Hindlimb muscle (tissue), 1 donor: ENCODE results near the gene MICAL1. TPM values are rescaled to one million over a fixed set of nuclear protein-coding genes. Genes with fewer than 3 reads are reported as not detected.

Source experiments
- DNase-seq: peaks from one replicate; pipeline ENCODE4 v3.0.0-alpha.2; 2013
- polyA plus RNA-seq: library from polyadenylated mRNA; unstranded; fragments of 120-200 nt; gene quantifications from one replicate; pipeline ENCODE4 v1.2.1, GENCODE V29; 2013; ENCODE audit not compliant: insufficient read length

The MICAL1 gene
- polyA plus RNA-seq, 1 donor, result 71.7 TPM

DNA sequence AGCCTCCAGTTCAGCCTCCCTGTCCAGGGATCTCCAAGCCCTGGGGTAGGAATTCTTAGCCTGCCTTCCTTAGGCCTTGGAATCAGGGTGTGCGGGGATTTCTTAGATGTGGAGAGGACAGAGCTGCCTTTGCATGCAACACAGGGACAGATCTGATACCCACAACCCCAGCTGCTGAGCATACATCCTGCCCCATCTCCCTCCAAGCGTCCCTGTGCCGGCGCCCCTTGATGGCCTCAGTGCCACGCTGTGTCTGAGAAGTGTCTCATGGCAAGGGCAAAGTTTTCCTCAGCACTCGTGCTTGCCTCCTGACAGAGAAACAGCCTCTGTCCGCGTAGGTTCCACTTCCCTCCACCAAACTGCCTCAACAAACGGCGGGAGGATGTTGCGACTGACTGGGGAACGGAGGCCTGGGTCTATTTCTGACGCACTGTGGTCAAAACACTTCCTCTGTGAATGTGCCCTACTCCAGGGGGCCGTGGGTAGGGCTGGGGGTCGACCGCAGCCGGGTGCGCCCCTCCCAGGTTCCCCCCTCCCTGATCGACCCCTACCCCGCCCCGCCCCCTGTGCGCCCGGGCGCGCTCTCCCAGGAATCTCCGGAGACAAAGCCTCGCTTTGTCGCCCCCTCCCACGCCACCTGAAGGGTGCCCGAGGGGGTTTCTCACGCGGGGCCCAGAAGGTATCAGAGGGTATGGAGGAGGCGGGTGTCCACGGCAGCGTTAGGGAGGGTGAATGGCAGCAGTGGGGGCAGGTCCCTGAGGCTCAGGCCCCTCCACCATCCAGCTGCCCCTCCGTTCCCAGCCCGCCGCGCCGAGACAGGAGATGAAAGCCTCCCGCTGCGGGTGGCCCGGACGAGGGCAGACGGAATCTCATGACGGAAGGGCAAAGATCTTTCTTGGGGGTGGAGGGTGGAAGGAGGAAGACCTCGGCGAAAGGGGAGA is 806 bp downstream of the MICAL1 start:
- no peak for DNase-seq

DNA sequence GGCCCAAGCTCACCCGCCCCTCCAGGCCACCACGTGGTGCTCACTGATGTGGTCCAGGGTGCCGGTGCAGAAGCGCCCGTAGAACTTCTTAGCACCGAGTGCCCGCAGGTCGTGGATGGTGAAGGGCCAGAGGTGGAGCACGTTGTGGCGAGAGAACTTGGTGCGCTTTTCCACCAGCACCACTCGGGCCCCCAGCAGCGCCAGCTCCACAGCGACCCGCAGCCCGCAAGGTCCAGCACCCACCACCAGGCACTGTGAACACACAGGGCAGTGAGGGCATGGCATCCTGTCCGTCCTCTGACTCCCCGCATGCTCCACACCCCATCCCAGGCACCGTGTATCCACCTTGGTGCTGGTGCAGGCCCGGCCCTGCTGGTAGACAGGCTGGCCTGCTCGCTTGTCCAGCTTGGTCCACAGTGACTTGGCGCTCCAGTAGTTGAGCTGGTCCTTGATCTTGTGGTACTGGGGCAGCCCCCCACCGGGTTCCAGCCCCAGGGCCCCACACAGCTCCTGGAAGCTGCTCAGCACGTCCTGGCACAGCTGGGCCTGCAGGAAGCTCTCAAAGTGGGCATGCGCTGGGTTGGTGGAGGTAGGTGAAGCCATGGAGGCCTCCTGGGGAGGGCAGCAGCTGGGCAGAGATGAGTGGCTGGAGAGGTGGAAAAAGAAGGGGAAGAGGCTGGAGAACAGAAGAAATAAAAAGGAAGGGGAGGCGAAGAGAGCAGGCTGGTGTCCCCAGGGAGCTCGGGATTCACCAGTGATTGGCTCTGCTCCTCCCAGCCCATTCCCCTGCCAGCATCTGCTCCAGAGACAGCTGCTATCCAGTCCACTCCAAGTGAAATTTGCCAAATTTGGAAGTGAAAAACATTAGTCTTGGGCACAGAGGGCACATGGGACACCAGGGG is 1.7 kb downstream of the MICAL1 start:
- DNase-seq, result no peak

- DNase-seq, result no peak
Measured at GRCh38 chr6:109453156-109453555, 2.4 kb downstream of the MICAL1 start.

GRCh38 chr6:109452181-109452580 is 3.4 kb downstream of the MICAL1 start:
- no peak for DNase-seq

GRCh38 chr6:109451376-109451775 is 4.2 kb downstream of the MICAL1 start:
- DNase-seq, result no peak

DNA sequence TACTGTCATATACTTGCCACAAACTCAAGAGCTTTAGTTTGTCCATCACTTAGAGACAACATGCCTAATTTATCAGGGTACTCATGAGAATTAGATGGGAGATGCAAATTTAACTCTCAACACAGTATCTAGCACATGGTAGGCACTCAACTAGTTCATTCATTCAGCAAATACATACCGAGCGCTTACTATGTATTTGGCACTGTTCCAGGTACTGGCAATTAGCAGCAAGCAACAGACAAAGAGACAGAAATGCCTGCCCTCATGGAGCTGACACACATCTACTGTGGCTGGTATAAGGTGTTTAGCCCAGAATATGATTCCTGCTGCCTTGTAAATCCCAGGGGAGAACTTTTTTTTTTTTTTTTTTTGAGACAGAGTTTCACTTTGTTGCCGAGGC is 4.8 kb downstream of the MICAL1 start:
- no peak for DNase-seq

DNA sequence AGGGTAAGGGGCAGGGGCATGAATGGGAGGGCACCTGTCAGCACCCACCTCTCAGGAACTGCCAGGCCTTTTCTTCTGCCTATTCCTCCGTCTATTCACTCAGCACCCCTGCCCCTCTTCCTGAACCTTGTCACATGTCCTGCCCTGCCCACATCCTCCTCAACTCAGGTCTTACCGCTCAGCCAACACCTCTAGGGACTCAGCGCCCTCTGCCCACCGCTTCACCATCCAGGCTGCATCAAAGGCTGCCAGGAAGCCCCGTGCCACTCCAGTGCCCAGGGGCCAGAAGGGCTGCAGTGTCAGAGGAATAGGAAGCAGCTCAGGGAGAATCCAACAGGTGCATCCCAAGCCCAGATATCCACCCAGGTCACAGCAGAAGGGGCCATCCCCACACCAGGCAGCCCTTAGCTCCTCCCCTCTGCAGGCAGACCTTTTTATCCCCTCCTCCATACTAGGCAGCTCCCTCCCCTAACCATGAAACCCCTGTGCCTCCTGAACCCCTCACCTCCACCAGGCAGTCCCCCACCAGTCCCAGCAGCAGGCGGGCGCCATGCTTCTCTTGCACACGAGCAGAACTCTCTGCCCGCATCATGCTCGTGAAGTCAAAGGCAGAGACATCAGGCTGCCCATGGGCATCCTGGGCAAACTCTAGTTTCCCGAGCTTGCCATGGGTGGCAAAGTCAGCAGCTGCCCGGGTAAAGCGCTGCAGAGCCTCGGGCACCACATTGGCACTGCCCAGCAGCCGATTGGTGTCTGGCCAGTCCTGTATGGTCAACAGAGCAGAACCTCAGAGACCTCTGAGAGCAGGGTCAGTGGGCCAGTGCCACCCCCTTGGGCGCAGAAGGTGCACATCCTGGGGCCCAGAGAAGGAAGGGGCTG is 5.5 kb downstream of the MICAL1 start:
- no peak for DNase-seq

DNA sequence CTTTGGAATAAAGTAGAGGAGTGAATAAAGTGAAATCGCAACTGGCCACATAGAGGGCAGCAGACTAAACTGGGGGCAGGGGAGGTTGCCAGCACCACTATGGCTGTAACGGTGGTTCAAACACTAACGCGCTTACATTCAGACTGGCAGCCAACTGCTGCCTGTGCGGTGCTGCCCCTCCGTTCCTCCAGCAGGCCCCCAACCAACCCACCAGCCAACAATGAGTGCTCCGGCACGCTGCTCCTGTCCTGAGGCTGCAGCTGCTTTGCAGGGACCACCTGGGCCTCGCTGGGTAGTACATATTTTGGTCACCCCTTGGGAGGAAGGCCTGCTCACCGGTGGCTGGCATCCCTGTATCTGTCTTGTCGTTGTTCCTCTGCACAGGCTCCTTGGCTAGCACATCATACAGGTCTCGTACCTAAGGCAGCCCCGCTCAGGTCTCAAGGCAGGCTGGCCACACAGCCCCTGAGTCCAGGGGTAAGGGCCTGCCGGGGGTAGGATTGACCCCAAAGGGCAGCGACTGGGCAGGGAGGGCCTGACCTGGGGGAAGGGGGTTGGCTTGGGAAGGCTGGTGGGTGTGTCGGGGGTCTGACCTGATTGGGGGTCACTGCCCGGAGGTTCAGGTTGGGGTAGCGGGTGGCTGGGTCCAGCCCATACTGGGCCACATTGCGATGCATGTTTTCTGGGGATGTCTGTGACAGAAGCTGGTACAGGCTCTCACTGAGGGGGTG is 6.3 kb downstream of the MICAL1 start:
- DNase-seq, result no peak

GRCh38 chr6:109448615-109449014 is 7.0 kb downstream of the MICAL1 start:
- no peak for DNase-seq

DNA sequence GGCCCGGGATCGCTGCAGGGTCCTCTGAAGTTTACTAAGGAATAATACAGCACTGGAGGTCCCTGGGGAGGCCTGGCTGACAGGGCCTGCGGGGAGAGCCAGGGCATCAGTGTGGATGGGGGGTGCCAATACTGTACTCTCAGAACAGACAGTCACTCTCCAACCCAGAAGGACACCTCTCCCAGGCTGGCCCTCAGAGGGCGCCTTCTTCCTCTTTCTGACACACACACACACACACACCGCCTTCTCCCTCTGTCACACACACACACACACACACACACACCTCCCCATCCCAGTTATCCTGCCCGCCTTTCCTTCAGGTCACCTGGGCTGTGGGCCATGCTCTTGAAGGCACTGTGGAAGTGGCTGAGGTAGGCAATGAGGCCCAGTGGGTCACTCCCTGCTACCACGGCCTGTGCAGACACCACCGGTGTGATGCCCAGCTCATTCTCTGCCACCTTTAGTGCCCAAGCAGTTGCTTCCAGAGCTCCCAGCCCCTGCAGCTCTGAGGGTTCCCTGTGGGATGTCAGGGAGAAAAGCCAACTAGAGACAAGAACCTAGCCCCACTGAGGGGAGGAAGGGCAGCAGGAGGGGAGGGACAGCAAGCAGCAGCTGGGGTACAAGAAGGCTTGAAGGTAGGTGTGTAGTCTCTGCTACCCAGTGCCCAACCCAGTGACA is 7.6 kb downstream of the MICAL1 start:
- DNase-seq, result no peak

DNA sequence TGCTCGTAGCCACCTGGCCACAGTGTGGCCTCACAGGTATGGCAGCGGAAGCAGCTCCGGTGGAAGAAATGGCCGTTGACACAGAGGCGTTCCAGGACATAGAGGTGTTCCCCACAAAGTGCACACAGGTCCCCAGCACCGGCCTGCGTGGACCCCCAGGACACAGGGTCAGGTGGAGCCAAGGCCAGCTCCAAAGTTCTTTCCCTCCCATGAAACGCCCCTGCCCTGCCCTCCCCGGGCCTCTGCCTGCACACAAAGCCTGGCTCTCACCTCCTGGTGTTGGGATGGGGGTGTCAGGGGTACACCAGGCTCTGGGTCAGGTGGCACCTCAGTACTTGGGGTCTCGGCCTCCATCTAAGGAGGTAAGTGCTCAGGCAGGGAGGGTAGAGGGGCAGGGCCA is 8.5 kb downstream of the MICAL1 start:
- DNase-seq, result no peak

DNA sequence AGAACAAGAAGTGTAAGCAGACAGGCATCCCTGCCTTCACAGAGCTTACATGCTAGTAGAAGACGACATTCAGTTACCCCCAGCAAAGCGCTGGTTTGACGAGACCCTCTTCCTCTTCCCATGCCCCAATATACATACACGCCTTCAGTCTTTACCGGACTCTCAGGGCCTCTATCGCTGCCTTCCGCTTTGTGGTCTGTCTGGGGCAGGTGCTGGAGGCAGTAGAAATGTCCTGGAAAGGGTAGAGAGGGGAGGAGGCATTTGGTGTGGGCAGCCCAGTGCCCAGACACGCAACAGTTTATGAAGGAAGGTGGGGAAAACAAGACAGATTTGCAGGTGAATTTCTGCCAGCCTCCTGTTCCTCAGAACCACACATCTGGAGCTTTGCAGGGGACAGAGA is 9.0 kb downstream of the MICAL1 start:
- DNase-seq, result no peak

DNA sequence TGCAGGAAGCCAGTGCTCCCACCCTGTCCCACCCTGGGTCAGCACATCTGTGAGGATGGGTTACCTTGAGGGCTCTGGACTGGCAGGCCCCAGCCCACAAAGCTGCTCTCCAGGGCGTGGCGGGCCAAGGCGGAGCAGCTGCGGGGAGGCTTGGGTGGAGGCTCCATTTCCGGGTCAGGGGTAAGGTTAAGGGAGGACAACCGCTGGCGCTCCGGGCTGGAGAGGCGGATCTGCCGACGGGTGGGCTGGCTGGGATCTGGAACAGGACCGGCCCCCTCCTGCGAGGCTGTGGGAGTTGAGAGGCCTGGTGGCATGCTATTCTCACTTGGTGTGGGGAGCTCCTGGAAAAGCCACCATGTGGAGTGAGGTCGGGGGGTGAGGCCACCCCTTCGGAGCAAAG is 9.5 kb downstream of the MICAL1 start:
- no peak for DNase-seq

DNA sequence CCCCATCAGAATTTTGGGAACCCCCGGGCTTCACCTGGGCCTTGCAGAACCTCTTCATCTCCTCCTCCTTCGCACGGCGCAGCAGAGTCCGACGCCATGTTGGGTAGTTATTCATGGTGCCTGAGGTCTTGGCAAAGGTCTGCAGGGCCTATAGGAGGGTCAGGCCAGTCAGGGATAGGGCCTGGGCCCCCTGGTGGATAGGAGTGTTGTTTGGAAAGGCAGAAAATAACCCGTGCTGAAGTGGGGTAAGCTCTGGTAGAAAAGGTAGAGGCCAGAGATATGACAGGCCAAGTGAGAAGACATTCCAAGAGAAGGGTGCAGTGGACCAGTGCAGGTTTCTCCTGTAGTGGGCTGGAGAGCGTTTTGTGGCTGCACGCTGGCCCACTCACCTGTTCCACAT is 10.2 kb downstream of the MICAL1 start:
- no peak for DNase-seq

- DNase-seq, result no peak
Measured at GRCh38 chr6:109443425-109443950, 12.1 kb downstream of the MICAL1 start.

DNA sequence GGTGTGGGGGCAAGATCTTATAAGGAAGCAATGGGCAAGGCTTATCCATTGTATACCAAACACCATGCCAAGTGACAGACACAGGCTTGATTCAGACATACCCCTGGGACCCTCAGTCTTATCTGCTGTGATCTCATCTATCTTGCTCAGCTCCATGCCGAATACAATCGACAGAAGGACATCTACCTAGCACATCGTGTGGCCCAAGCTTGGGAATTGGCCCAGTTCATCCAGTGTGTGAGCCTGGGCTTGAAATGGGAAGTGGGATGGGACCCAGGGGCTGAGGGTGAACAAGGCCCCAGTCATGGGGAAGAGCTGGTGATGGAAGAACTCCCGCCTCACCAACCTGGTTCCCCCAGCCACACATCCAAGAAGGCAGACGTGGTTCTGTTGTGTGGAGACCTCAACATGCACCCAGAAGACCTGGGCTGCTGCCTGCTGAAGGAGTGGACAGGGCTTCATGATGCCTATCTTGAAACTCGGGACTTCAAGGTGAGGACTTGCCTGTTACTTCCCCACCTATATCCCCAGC is 13.1 kb downstream of the MICAL1 start:
- DNase-seq, result no peak

DNA sequence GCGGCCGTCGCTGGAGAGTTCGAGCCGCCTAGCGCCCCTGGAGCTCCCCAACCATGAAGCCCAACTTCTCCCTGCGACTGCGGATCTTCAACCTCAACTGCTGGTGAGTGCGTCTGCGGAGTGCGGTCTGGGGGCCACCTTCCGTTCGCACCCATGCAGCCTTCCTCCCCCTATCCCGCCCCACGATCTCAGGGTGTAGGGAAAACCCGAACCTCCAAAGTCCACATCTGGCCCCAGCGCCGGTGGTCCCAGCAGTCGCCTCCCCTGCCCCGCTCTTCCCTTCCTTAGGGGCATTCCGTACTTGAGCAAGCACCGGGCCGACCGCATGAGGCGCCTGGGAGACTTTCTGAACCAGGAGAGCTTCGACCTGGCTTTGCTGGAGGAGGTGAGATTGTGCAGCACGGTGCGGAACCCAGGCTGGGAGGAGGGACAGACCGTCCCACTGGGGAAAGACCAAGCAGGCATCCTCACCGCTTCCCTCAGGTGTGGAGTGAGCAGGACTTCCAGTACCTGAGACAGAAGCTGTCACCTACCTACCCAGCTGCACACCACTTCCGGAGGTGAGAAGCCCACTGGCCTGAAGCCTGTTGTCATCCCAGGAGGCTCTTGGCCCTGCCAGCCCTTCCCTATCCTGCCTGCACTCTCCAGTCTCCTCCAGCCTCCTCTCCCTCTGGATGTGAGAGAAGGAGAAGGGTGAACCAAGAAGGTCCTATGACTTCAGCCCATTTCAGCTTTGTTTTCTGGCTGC is 14.3 kb downstream of the MICAL1 start:
- no peak for DNase-seq

DNA sequence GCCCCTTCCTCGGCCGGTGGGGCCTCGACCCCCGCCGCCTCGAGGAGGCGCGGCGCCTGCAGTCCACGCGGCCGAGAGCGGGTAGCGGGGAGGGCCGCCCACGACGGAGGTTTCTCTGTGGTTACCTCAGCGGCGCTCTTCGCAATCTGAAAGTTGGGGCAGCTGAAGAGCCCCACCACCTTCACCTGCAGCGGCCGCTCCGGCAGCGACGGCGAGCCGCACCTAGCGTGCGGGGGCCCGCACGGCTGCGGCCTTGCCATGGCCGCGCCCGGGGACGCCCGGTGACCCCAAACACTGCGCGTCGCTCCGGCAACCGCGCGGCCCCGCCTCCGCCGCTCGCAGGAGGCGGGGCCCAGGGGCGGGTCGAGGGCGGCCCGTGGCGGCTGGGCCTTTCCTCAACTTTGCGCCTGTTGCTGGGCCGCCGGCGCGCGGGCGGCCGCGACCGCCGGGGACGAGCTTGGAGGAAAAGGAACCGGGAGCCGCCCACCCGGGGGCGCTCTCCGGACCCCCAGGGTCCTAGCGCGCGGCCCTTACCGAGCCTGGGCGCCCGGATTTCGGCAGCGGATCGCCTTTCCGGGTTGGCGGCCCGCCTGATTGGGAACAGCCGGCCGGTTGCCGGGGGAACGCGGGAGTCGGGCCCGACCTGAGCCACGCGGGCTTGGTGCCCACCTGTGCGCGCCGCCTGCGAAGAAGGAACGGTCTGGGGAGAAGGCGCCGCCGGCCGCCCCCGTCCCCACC is 15.1 kb downstream of the MICAL1 start, which contains the start of the genes PPIL6 and SMPD2:
Gene PPIL6, minus strand, starts transcription at position 298 of the 738 bp plus-strand sequence. Its CDS starts 38 bp downstream, at position 260.
Gene SMPD2, plus strand, starts transcription at position 394 of the 738 bp plus-strand sequence. CDS start 398 bp downstream, outside the sequence.
- DNase-seq, result peak; percentile 97

GRCh38 chr6:109436041-109436440 is 19.5 kb downstream of the MICAL1 start:
- no peak for DNase-seq
